Adrenal gland (tissue), 12 donors: ENCODE results near the gene SESTD1. TPM values are rescaled to one million over a fixed set of nuclear protein-coding genes. Genes with fewer than 3 reads are reported as not detected.

Experiments
- DNase-seq, 7 donors: peaks; one replicate each; pipeline ENCODE4 v3.0.0-alpha.2; 2019 to 2020
- H3K27ac ChIP-seq, 5 donors: fragments of 200-600 bp; sonication (generic) in 4 of 5; 1 replicate in 3 of 5; 2 replicates in 2 of 5; pipeline versions ENCODE4 v1.5.1 to v1.8.0; 2016 to 2020; ENCODE audit warnings: mild to moderate bottlenecking in 1 of 5
- H3K27me3 ChIP-seq: fragments of 200-600 bp; 2 replicates; pipeline ENCODE4 v1.8.0; 2021
- H3K36me3 ChIP-seq, 2 donors: fragments of 200-600 bp; replicated peaks in 1 of 2; 1 replicate in 1 of 2; 2 replicates in 1 of 2; pipeline versions ENCODE4 v1.5.1 to v1.8.0; 2018 to 2022
- H3K4me1 ChIP-seq, 2 donors: fragments of 200-600 bp; replicated peaks in 1 of 2; 1 replicate in 1 of 2; 2 replicates in 1 of 2; pipeline versions ENCODE4 v1.5.1 to v1.8.0; 2018 to 2021
- H3K4me3 ChIP-seq, 4 donors: fragments of 200-600 bp; sonication (generic) in 3 of 4; one replicate each; pipeline ENCODE4 v1.5.1; 2016 to 2018
- H3K9me3 ChIP-seq, 3 donors: fragments of 200-600 bp; sonication (generic) in 1 of 3; replicated peaks in 1 of 3; 1 replicate in 2 of 3; 2 replicates in 1 of 3; pipeline versions ENCODE4 v1.5.1 to v1.8.0; 2016 to 2021
- CTCF ChIP-seq, 6 experiments: fragments of 450-650 bp in 4 of 6; fragments of 200-600 bp in 2 of 6; sonication (generic) in 1 of 6; IDR thresholded peaks; 1 replicate in 5 of 6; 2 replicates in 1 of 6; pipeline versions ENCODE4 v1.5.1 to v1.8.0; 2016 to 2021; ENCODE audit warnings: antibody characterized with exemption in 6 of 6, mild to moderate bottlenecking in 2 of 6, moderate library complexity in 1 of 6
- POLR2A ChIP-seq, 2 donors: fragments of 450-650 bp; IDR thresholded peaks; one replicate each; pipeline ENCODE4 v1.6.1; 2017; ENCODE audit warnings: antibody characterized with exemption in 2 of 2, mild to moderate bottlenecking in 2 of 2, moderate library complexity in 1 of 2
- WGBS, 4 donors: extraction: QIAGEN DNeasy Blood & Tissue Kit in 2 of 4; methylation state at CpG; one replicate each; pipeline versions ENCODE4 v1.1.5 to v1.1.7; 2013 to 2017; 5-methylcytosine and 5-hydroxymethylcytosine counted together
- intact Hi-C, 2 donors: fragments of 100-400 bp; cut with DNase I; formaldehyde crosslinking; loops; one replicate each; pipeline versions ENCODE4 v1.14.1 to v1.15.0; 2022 to 2023
- polyA plus RNA-seq, 3 donors: library from polyadenylated mRNA; stranded (reverse); fragments of 200-250 nt in 2 of 3; fragments of 350-450 nt in 1 of 3; fragmentation: Illumina TruSeq in 1 of 3; extraction: RNeasy Lipid Tissue Mini Kit (QIAGEN cat#74804) in 1 of 3; gene quantifications; one replicate each; pipeline ENCODE4 v1.2.3, GENCODE V29; 2013 to 2014
- total RNA-seq, 9 donors: library from RNA; depleted of rRNA in 4 of 9; stranded (reverse); fragments of >200 nt in 4 of 9; fragments of 120-200 nt in 1 of 9; fragmentation: NEBNext Ultra II Directional in 1 of 9; extraction: Animal tissue kit (Norgen Biotek cat#: 25700) in 1 of 9; gene quantifications; one replicate each; pipeline versions ENCODE4 v1.1.0 to v1.2.4, GENCODE V29; 2013 to 2023
- donor health status: healthy with polysubstance abuse.
- donor health status: Bipolar disorder and iron deficiency.
- donor health status: DM: yes; HTN: yes; CAD: no.
- donor health status: DM: no; HTN: no; CAD: no.
- donor health status: DM: no; HTN: no; CAD: no.
- donor health status: DM: yes; HTN: yes; CAD: no.

The SESTD1 gene
- total and polyA plus RNA-seq, 12 donors, result 4.7 to 28.2 (median 14.8) TPM

GRCh38 chr2:179193759-179194394, 70.8 kb downstream of the SESTD1 start:
- H3K27ac ChIP-seq, result no peak overlapping the region
- TF ChIP-seq POLR2A (IDR thresholded peaks at IDR 0.05) (no peak), CTCF (IDR thresholded peaks at IDR 0.05) (no peak)
- DNase-seq, result no peak
- no peaks in the 10 kb centered on the region for H3K27me3 ChIP-seq
- H3K9me3 ChIP-seq, result peaks cover 0 to 4% (median 0%) of the 10 kb centered on the region in 3 donors
- intact Hi-C loops, result no loop called here
- no peaks in the 10 kb centered on the region for H3K36me3 ChIP-seq
- no peaks in the 10 kb centered on the region for H3K4me1 ChIP-seq
- 72 to 93% (median 85%) methylated on average over 3 of the region's 3 CpGs for WGBS, 4 donors
- H3K4me3 ChIP-seq, result no peak overlapping the region

- TF ChIP-seq POLR2A (IDR thresholded peaks at IDR 0.05) (no peak), CTCF (IDR thresholded peaks at IDR 0.05) (no peak)
- no peaks in the 10 kb centered on the region for H3K27me3 ChIP-seq
- no peak overlapping the region for H3K27ac ChIP-seq
- intact Hi-C loops, result no loop called here
- DNase-seq, result no peak
- peaks cover 0 to 8% (median 0%) of the 10 kb centered on the region in 3 donors for H3K9me3 ChIP-seq
- no peaks in the 10 kb centered on the region for H3K4me1 ChIP-seq
- H3K4me3 ChIP-seq, result no peak overlapping the region
- 93 to 96% (median 94%) methylated on average over 2 of the region's 2 CpGs for WGBS, 4 donors
- H3K36me3 ChIP-seq, result no peaks in the 10 kb centered on the region
Observed at GRCh38 chr2:179191110-179191509, 73.5 kb downstream of the SESTD1 start.

- 40 to 73% (median 55%) methylated on average over 1 of the region's 1 CpG for WGBS, 4 donors
- intact Hi-C loops, result no loop called here
- DNase-seq, result no peak
- H3K4me1 ChIP-seq, result no peaks in the 10 kb centered on the region
- no peaks in the 10 kb centered on the region for H3K36me3 ChIP-seq
- no peaks in the 10 kb centered on the region for H3K27me3 ChIP-seq
- TF ChIP-seq POLR2A (IDR thresholded peaks at IDR 0.05), result no peak
- no peak for TF ChIP-seq CTCF (IDR thresholded peaks at IDR 0.05)
- no peak overlapping the region for H3K27ac ChIP-seq
- H3K9me3 ChIP-seq, result peaks cover 0 to 8% (median 0%) of the 10 kb centered on the region in 3 donors
- no peak overlapping the region for H3K4me3 ChIP-seq
Observed at GRCh38 chr2:179186126-179186525, 78.5 kb downstream of the SESTD1 start.

- Histone ChIP-seq H3K4me1 (no peaks in the 10 kb centered on the region), H3K36me3 (no peaks in the 10 kb centered on the region), H3K4me3 (no peak overlapping the region), H3K27ac (no peak overlapping the region), H3K27me3 (no peaks in the 10 kb centered on the region), H3K9me3 (peaks cover 0 to 4% (median 0%) of the 10 kb centered on the region in 3 donors)
- intact Hi-C loops, result no loop called here
- TF ChIP-seq CTCF (IDR thresholded peaks at IDR 0.05) (no peak), POLR2A (IDR thresholded peaks at IDR 0.05) (no peak)
- WGBS, 4 donors, result 81 to 97% (median 91%) methylated on average over 1 of the region's 1 CpG
- no peak for DNase-seq
Observed at GRCh38 chr2:179184610-179185009, 80.0 kb downstream of the SESTD1 start.
